ENCODE measurements around the gene SLC2A9.

The SLC2A9 gene

GRCh38 chr4:10045481-10045880 lies 24.2 kb upstream of the SLC2A9 start:
- DNase-seq (ENCODE audit: low read depth), result no peak

GRCh38 chr4:10041036-10041435 lies 19.7 kb upstream of the SLC2A9 start:
- DNase-seq (ENCODE audit: low read depth), result no peak

GRCh38 chr4:10040049-10040892 lies 19.0 kb upstream of the SLC2A9 start:
- no peak for DNase-seq (ENCODE audit: low read depth)

GRCh38 chr4:10036807-10037342 lies 15.6 kb upstream of the SLC2A9 start:
- DNase-seq (ENCODE audit: low read depth), result no peak

GRCh38 chr4:10035130-10035529 lies 13.8 kb upstream of the SLC2A9 start:
- no peak for DNase-seq (ENCODE audit: low read depth)

GRCh38 chr4:10034612-10035104 lies 13.4 kb upstream of the SLC2A9 start:
- no peak for DNase-seq (ENCODE audit: low read depth)

- DNase-seq (ENCODE audit: low read depth), result no peak
Observed at GRCh38 chr4:10034136-10034535, 12.8 kb upstream of the SLC2A9 start.

GRCh38 chr4:10033191-10033881 lies 12.0 kb upstream of the SLC2A9 start:
- DNase-seq (ENCODE audit: low read depth), result no peak

- no peak for DNase-seq (ENCODE audit: low read depth)
Observed at GRCh38 chr4:10032625-10033024, 11.3 kb upstream of the SLC2A9 start.

- DNase-seq (ENCODE audit: low read depth), result no peak
Observed at GRCh38 chr4:10031668-10032590, 10.6 kb upstream of the SLC2A9 start.

GRCh38 chr4:10030972-10031667 lies 9.8 kb upstream of the SLC2A9 start:
- no peak for DNase-seq (ENCODE audit: low read depth)

GRCh38 chr4:10029403-10029802 lies 8.1 kb upstream of the SLC2A9 start:
- DNase-seq (ENCODE audit: low read depth), result no peak

- no peak for DNase-seq (ENCODE audit: low read depth)
Observed at GRCh38 chr4:10028910-10029309, 7.6 kb upstream of the SLC2A9 start.

- DNase-seq (ENCODE audit: low read depth), result no peak
Observed at GRCh38 chr4:10026485-10026884, 5.2 kb upstream of the SLC2A9 start.

GRCh38 chr4:10025230-10025806 lies 4.0 kb upstream of the SLC2A9 start:
- no peak for DNase-seq (ENCODE audit: low read depth)

GRCh38 chr4:10024303-10024702 lies 3.0 kb upstream of the SLC2A9 start:
- no peak for DNase-seq (ENCODE audit: low read depth)

GRCh38 chr4:10023806-10024205 lies 2.5 kb upstream of the SLC2A9 start:
- DNase-seq (ENCODE audit: low read depth), result no peak

- no peak for DNase-seq (ENCODE audit: low read depth)
Observed at GRCh38 chr4:10023050-10023419, 1.7 kb upstream of the SLC2A9 start.

- DNase-seq (ENCODE audit: low read depth), result no peak
Observed at GRCh38 chr4:10022346-10023049, 1.2 kb upstream of the SLC2A9 start.

GRCh38 chr4:10021653-10022023 lies 341 bp upstream of the SLC2A9 start:
- DNase-seq (ENCODE audit: low read depth), result no peak

All from activated T-cell treated with anti-CD3 and anti-CD28 coated beads for 1 hour (primary cell).